Psoas muscle (tissue), 8 donors: ENCODE measurements around the gene PARL. TPM values are rescaled to one million over a fixed set of nuclear protein-coding genes. Genes with fewer than 3 reads are reported as not detected.

Experiments
- ATAC-seq, 4 donors: fragments of 200-7000 bp; cut with Tn5 transposase; one replicate each; pipeline ENCODE4 v1.9.1; 2020; ENCODE audit warnings: moderate library complexity in 3 of 4, mild to moderate bottlenecking in 2 of 4
- DNase-seq, 2 donors: peaks; one replicate each; pipeline ENCODE4 v3.0.0-alpha.2; 2020
- H3K27ac ChIP-seq: fragments of 200-600 bp; one replicate; pipeline ENCODE4 v1.8.0; 2022
- H3K27me3 ChIP-seq, 3 donors: fragments of 200-600 bp in 1 of 3; one replicate each; pipeline versions ENCODE4 v1.6.1 to v1.8.0; 2013 to 2022; ENCODE audit warnings: low read length in 2 of 3, mild to moderate bottlenecking in 2 of 3, moderate library complexity in 1 of 3; ENCODE audit not compliant: insufficient read depth in 3 of 3
- H3K36me3 ChIP-seq, 2 donors: fragments of 200-600 bp in 1 of 2; one replicate each; pipeline versions ENCODE4 v1.6.1 to v1.8.0; 2013 to 2022; ENCODE audit warnings: low read depth in 1 of 2, mild to moderate bottlenecking in 1 of 2, moderate library complexity in 1 of 2; ENCODE audit not compliant: insufficient read depth in 1 of 2
- H3K4me1 ChIP-seq: fragments of 200-600 bp; one replicate; pipeline ENCODE4 v1.8.0; 2022
- H3K4me3 ChIP-seq: fragments of 200-600 bp; one replicate; pipeline ENCODE4 v1.8.0; 2022; ENCODE audit warnings: mild to moderate bottlenecking
- H3K9me3 ChIP-seq: fragments of 200-600 bp; one replicate; pipeline ENCODE4 v1.8.0; 2022
- CTCF ChIP-seq: fragments of 200-600 bp; IDR thresholded peaks from one replicate; pipeline ENCODE4 v1.8.0; 2022; ENCODE audit warnings: antibody characterized with exemption
- WGBS, 3 donors: extraction: QIAGEN DNeasy Blood & Tissue Kit; methylation state at CpG; one replicate each; pipeline versions ENCODE4 v1.1.6 to v1.1.7; 2013; 5-methylcytosine and 5-hydroxymethylcytosine counted together
- intact Hi-C, 2 donors: fragments of 100-400 bp; cut with DNase I; formaldehyde crosslinking; loops; one replicate each; pipeline versions ENCODE4 v1.11.0 to v1.14.2; 2022
- polyA plus RNA-seq, 3 donors: library from polyadenylated mRNA; stranded (reverse); fragments of 200-250 nt; gene quantifications; one replicate each; pipeline ENCODE4 v1.2.3, GENCODE V29; 2013
- total RNA-seq, 4 donors: library from RNA; stranded (reverse); fragmentation: NEBNext Ultra II Directional in 2 of 4; extraction: Animal tissue kit (Norgen Biotek cat#: 25700) in 2 of 4; gene quantifications; one replicate each; pipeline versions ENCODE4 v1.2.1 to v1.2.4, GENCODE V29; 2021 to 2023
- donor health status: healthy with polysubstance abuse.
- donor health status: DM: no; HTN: no; CAD: no; lungs with moderate emphysema.
- donor health status: Bipolar disorder and iron deficiency.
- donor health status: healthy.
- donor health status: DM: yes; HTN: yes; CAD: no.
- donor health status: DM: no; HTN: no; CAD: no.
- donor health status: DM: no; HTN: no; CAD: no.
- donor health status: DM: yes; HTN: yes; CAD: no.

PARL gene
- total and polyA plus RNA-seq, 7 donors: 30.3 to 77.1 (median 61.4) TPM

DNA sequence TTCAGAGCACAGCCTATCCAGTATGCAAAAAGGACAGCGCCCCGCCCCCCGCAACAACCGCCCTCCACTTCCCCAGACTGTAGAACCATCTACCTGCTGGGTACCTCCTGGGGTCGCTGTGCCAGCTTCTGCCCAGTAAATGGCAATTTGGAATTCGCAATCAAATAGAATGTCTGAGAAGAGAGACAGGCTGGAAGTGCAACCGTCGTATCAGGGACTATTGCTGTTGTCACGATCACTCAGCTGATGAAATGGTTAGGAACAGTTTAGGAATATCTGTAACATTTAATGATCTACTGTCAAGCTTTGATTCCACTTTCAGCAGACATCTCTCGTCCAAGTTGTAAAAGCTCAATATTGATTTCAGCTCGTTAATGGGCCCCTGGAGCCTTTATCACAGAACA, 13.3 kb upstream of the PARL start:
- DNase-seq (no peak), ATAC-seq (no peak)
- no peak overlapping the region for H3K27ac ChIP-seq
- H3K4me3 ChIP-seq: no peak overlapping the region
- TF ChIP-seq CTCF: no peak
- no peaks in the 10 kb centered on the region for H3K9me3 ChIP-seq
- intact Hi-C loops: loop anchor here (5.0 to 10.0 kb wide), 6 partner anchors 119 to 394 kb away; partner anchors contain the start of genes ABCC5 (in 1 of the 2) and EIF2B5 (in 1 of the 2)
- WGBS, 3 donors: 64 to 68% (median 68%) methylated on average over 11 of the region's 11 CpGs
- H3K36me3 ChIP-seq: no peaks in the 10 kb centered on the region
- H3K27me3 ChIP-seq: no peaks in the 10 kb centered on the region
- H3K4me1 ChIP-seq: no peaks in the 10 kb centered on the region

DNA sequence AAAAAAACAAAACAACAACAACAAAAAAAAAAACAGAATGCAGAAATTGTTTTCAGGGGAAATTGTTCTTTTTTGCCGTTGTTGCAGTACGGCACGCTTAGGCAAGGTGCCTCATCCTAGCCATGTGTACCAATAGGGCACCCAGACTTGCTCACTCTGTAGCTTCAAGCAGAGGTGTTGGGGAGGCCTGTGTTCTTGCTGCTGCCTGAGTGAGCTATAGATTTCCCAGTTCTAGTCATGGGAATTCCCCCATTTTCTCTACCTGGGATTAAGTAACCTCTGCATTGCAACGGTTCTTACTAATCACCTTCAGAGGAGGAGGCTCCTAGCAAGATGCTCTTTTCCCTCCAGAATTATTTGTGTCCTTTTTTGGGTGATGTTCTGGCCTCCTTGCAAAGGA, 12.9 kb upstream of the PARL start:
- DNase-seq (no peak), ATAC-seq (no peak)
- Histone ChIP-seq H3K36me3 (no peaks in the 10 kb centered on the region), H3K27me3 (no peaks in the 10 kb centered on the region), H3K27ac (no peak overlapping the region), H3K4me1 (no peaks in the 10 kb centered on the region), H3K4me3 (no peak overlapping the region), H3K9me3 (no peaks in the 10 kb centered on the region)
- no peak for TF ChIP-seq CTCF
- intact Hi-C loops: loop anchor here (5.0 to 10.0 kb wide), 6 partner anchors 120 to 395 kb away; partner anchors contain the start of genes ABCC5 (in 1 of the 2) and EIF2B5 (in 1 of the 2)
- WGBS, 3 donors: 86 to 89% (median 88%) methylated on average over 4 of the region's 4 CpGs

DNA sequence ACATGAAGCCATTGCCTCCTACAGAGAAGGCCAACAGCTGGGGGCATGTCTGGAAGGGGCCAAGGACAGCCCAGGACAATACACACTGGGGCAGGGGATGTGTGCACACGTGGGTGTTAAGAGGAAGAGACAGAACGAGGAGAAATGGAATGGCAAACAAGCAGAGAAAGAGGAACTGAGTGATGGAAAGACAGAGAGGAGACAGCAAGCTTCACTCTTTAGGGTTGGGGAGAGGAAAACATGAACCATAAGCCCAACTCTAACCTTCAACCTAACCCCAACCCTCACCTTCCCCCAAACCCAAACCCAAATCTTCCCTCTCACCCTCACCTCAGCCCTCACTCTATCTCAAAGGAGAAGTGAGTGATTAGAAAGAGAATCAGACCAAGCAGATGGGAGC, 11.9 kb upstream of the PARL start:
- no peaks in the 10 kb centered on the region for H3K9me3 ChIP-seq
- intact Hi-C loops: loop anchor here (5.0 to 10.0 kb wide), 6 partner anchors 121 to 396 kb away; partner anchors contain the start of genes ABCC5 (in 1 of the 2) and EIF2B5 (in 1 of the 2)
- ATAC-seq (no peak), DNase-seq (no peak)
- 38 to 55% (median 52%) methylated on average over 2 of the region's 2 CpGs for WGBS, 3 donors
- H3K4me3 ChIP-seq: no peak overlapping the region
- H3K27ac ChIP-seq: no peak overlapping the region
- no peaks in the 10 kb centered on the region for H3K27me3 ChIP-seq
- H3K36me3 ChIP-seq: no peaks in the 10 kb centered on the region
- no peak for TF ChIP-seq CTCF
- H3K4me1 ChIP-seq: no peaks in the 10 kb centered on the region

DNA sequence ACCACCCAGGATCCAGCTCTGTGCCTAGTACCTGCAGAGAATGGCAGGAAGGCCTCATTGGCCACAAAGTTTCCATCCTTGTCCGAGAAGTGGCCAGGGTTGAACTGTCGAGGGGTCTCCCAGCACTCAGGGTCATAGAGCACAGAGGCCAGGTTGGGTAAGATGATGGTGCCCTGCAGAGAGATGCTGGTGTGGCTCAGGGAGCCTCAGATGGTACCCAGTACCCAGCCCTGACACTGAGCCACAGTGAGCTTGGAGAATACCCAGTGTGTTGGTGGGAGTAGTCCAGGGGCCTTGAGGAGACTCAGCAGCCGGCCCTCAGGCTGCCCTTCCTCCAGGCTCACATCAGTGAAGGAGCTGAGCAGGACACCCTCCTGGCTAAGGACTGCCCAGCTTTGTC, 11.5 kb upstream of the PARL start:
- Histone ChIP-seq H3K4me1 (no peaks in the 10 kb centered on the region), H3K27ac (no peak overlapping the region), H3K9me3 (no peaks in the 10 kb centered on the region), H3K27me3 (no peaks in the 10 kb centered on the region), H3K36me3 (no peaks in the 10 kb centered on the region), H3K4me3 (no peak overlapping the region)
- WGBS, 3 donors: 78 to 89% (median 87%) methylated on average over 3 of the region's 3 CpGs
- TF ChIP-seq CTCF: no peak
- intact Hi-C loops: loop anchor here (5.0 to 10.0 kb wide), 6 partner anchors 121 to 396 kb away; partner anchors contain the start of genes ABCC5 (in 1 of the 2) and EIF2B5 (in 1 of the 2)
- ATAC-seq: peak in 1 of 4 donors; percentile 15
- no peak for DNase-seq

DNA sequence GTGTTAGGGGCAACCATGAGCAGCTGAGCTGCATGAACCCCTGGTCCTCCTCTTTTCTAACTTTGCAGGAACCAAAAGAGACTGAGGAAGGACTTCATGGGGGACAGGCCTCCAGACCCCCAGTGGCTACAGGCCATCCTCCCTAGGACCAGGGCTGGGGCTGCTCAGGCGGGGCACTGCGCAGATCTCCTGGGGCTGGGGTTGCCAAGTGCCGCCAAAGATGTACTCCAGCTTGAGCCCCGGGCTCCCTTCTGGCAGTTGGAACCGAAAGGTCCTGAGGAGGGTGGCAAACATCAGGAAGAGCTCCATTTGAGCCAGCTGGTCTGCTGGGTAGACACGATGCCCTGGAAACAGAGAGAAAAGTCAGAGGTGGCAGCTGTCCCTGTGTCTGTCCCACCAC, 11.1 kb upstream of the PARL start:
- H3K4me3 ChIP-seq: no peak overlapping the region
- TF ChIP-seq CTCF: no peak
- WGBS, 3 donors: 71 to 78% (median 78%) methylated on average over 6 of the region's 6 CpGs
- no peak overlapping the region for H3K27ac ChIP-seq
- no peak for DNase-seq
- H3K27me3 ChIP-seq: no peaks in the 10 kb centered on the region
- peak in 1 of 4 donors; percentile 33 for ATAC-seq
- no peaks in the 10 kb centered on the region for H3K36me3 ChIP-seq
- intact Hi-C loops: loop anchor here (2.0 to 10.0 kb wide), 8 partner anchors 121 to 397 kb away; partner anchors contain the start of genes ABCC5 (in 2 of the 2) and EIF2B5 (in 1 of the 2)
- H3K4me1 ChIP-seq: no peaks in the 10 kb centered on the region
- no peaks in the 10 kb centered on the region for H3K9me3 ChIP-seq
